Endothelial cell of umbilical vein (primary cell): ENCODE measurements around the gene HAGH. TPM values are rescaled to one million over a fixed set of nuclear protein-coding genes. Genes with fewer than 3 reads are reported as not detected.

ENCODE experiments used
- BruUV-seq: library from RNA; stranded (reverse); fragments of 400-500 nt; replicated peaks from 2 replicates; lab custom pipeline; 2021; lab: Mats Ljungman, UMichigan
- CTCF ChIA-PET: fragments of 300-600, 350-600 bp; sonication (Branson Sonifier 250); formaldehyde crosslinking; loops from one replicate; lab custom pipeline; 2021; ENCODE audit warnings: antibody characterized with exemption, inconsistent platforms; lab: Charles Lee
- POLR2A ChIA-PET: fragments of 300-600, 350-600 bp; sonication (Branson Sonifier 250); formaldehyde crosslinking; loops from one replicate; lab custom pipeline; 2021; ENCODE audit warnings: antibody characterized with exemption, inconsistent platforms; lab: Charles Lee
- DNase-seq: peaks from one replicate; pipeline ENCODE4 v3.0.0-alpha.2; 2011; ENCODE audit warnings: low read depth, low spot score
- FAIRE-seq: peaks from 2 replicates; lab custom pipeline; 2011; peaks lifted over from hg19 to GRCh38; lab: Jason Lieb, UNC
- H2AFZ ChIP-seq: 2 replicates; pipeline ENCODE4 v1.6.0; 2012; ENCODE audit warnings: low read depth, low read length, control low read depth, inconsistent platforms
- H3K27ac ChIP-seq: 2 replicates; pipeline ENCODE4 v1.5.1; 2011; ENCODE audit warnings: low read depth, mild to moderate bottlenecking, control low read depth, low read length, moderate library complexity; ENCODE audit not compliant: insufficient read depth
- H3K27me3 ChIP-seq, 2 experiments: 2 replicates each; pipeline versions ENCODE4 v1.6.0 to v1.6.1; 2011; ENCODE audit warnings: low read length in 2 of 2, mixed read lengths in 1 of 2; ENCODE audit not compliant: control insufficient read depth in 2 of 2, insufficient read depth in 2 of 2
- H3K36me3 ChIP-seq, 2 experiments: 2 replicates in 1 of 2; 3 replicates in 1 of 2; pipeline ENCODE4 v1.5.1; 2011; ENCODE audit warnings: low read length in 2 of 2, mild to moderate bottlenecking in 1 of 2, moderate library complexity in 1 of 2; ENCODE audit not compliant: control insufficient read depth in 2 of 2, insufficient read depth in 2 of 2; ENCODE audit errors: extremely low read depth in 1 of 2
- H3K4me1 ChIP-seq: 3 replicates; pipeline ENCODE4 v1.5.1; 2011; ENCODE audit warnings: mild to moderate bottlenecking, low read length; ENCODE audit not compliant: control insufficient read depth, insufficient read depth; ENCODE audit errors: extremely low read depth
- H3K4me2 ChIP-seq: 2 replicates; pipeline ENCODE4 v1.6.1; 2011; ENCODE audit warnings: low read length, control low read depth, mixed read lengths; ENCODE audit not compliant: insufficient read depth
- H3K4me3 ChIP-seq, 3 experiments: fragments of 200-600 bp in 1 of 3; sonication (generic), shearing (Covaris generic) in 1 of 3; replicated peaks in 1 of 3; 2 replicates each; pipeline ENCODE4 v1.5.1; 2011 to 2016; ENCODE audit warnings: control low read depth in 3 of 3, low read length in 3 of 3, mild to moderate bottlenecking in 2 of 3, inconsistent platforms in 1 of 3, low read depth in 1 of 3, moderate library complexity in 1 of 3; ENCODE audit not compliant: insufficient read depth in 1 of 3
- H3K79me2 ChIP-seq: 2 replicates; pipeline ENCODE4 v1.6.0; 2012; ENCODE audit warnings: low read length, inconsistent platforms; ENCODE audit not compliant: control insufficient read depth, insufficient read depth
- H3K9ac ChIP-seq: replicated peaks from 2 replicates; pipeline ENCODE3; 2011; ENCODE audit warnings: low read length, control low read depth; ENCODE audit not compliant: insufficient read depth; ENCODE audit errors: extremely low read depth
- H3K9me1 ChIP-seq: replicated peaks from 3 replicates; pipeline ENCODE4 v1.6.0; 2011; ENCODE audit warnings: mild to moderate bottlenecking, low read length; ENCODE audit not compliant: control insufficient read depth, insufficient read depth; ENCODE audit errors: extremely low read depth
- H3K9me3 ChIP-seq: replicated peaks from 2 replicates; pipeline ENCODE4 v1.5.1; 2012; ENCODE audit warnings: low read length, inconsistent platforms; ENCODE audit not compliant: control insufficient read depth, insufficient read depth
- H4K20me1 ChIP-seq: replicated peaks from 2 replicates; pipeline ENCODE3; 2011; ENCODE audit warnings: mild to moderate bottlenecking, low read length; ENCODE audit not compliant: control insufficient read depth, insufficient read depth; ENCODE audit errors: extremely low read depth
- EZH2 ChIP-seq: IDR thresholded peaks from 2 replicates; pipeline ENCODE4 v1.6.1; 2012; ENCODE audit warnings: borderline replicate concordance, low read depth, mild to moderate bottlenecking, moderate library complexity, low read length, inconsistent platforms; ENCODE audit not compliant: severe bottlenecking
- FOS ChIP-seq: IDR thresholded peaks from 2 replicates; pipeline ENCODE4 v1.6.1; 2011; ENCODE audit warnings: mild to moderate bottlenecking, low read length, moderate library complexity, borderline replicate concordance; ENCODE audit not compliant: insufficient read depth
- GATA2 ChIP-seq: IDR thresholded peaks from 2 replicates; pipeline ENCODE4 v1.7.0; 2011; ENCODE audit warnings: low read depth, mild to moderate bottlenecking, moderate library complexity, mixed read lengths, low read length; ENCODE audit not compliant: insufficient read length, insufficient read depth
- JUN ChIP-seq: IDR thresholded peaks from 2 replicates; pipeline ENCODE4 v1.6.1; 2011; ENCODE audit warnings: borderline replicate concordance, low read depth; ENCODE audit not compliant: insufficient read length, insufficient read depth
- MYC ChIP-seq: IDR thresholded peaks from one replicate; pipeline ENCODE4 v1.6.1; 2011; ENCODE audit warnings: mild to moderate bottlenecking, low read depth, low read length
- POLR2A ChIP-seq: IDR thresholded peaks from 2 replicates; pipeline ENCODE4 v1.6.1; 2012; ENCODE audit warnings: low read depth, mild to moderate bottlenecking, control low read depth, low read length
- POLR2AphosphoS5 ChIP-seq: IDR thresholded peaks from 2 replicates; pipeline ENCODE4 v1.6.1; 2012; ENCODE audit warnings: low read depth, mild to moderate bottlenecking, control low read depth, low read length, moderate library complexity; ENCODE audit not compliant: insufficient read depth
- dilution Hi-C: fragments of 300-500 bp; cut with MboI; formaldehyde crosslinking; loops from one replicate; pipeline ENCODE4 v1.15.0; 2019; ENCODE audit warnings: low sequenced_read_pairs; ENCODE audit not compliant: extremely low pct_ligation_motif_present
- intact Hi-C: fragments of 100-400 bp; cut with micrococcal nuclease; formaldehyde crosslinking; loops from one replicate; pipeline ENCODE4 v1.10.0; 2022
- polyA plus RNA-seq, 4 experiments: library from polyadenylated mRNA; depleted of rRNA in 3 of 4; stranded (reverse) in 3 of 4; unstranded in 1 of 4; fragments of >200 nt; gene quantifications; 2 replicates each; pipeline versions ENCODE4 v1.2.1 to v1.2.3, GENCODE V29; 2011 to 2012; ENCODE audit warnings: missing spikeins in 1 of 4
- total RNA-seq: library from RNA; stranded (reverse); gene quantifications from 2 replicates; pipeline ENCODE4 v1.2.3, GENCODE V29; 2021
- TF ChIP-seq, protein P1 (sequence below), 2 donors: IDR thresholded peaks; 1 replicate in 1 of 2; 2 replicates in 1 of 2; pipeline ENCODE4 v1.5.1; 2011; ENCODE audit warnings: low read length in 2 of 2, mild to moderate bottlenecking in 2 of 2, moderate library complexity in 2 of 2, control low read depth in 1 of 2, inconsistent platforms in 1 of 2, low read depth in 1 of 2; ENCODE audit not compliant: insufficient read depth in 1 of 2; ENCODE audit errors: extremely low read depth in 1 of 2

Gene HAGH
- total and polyA plus RNA-seq, 2 donors (not counting 3 experiments of a cell fraction or from before 2014, with no cell fraction given), result 54.3 to 84.2 TPM

DNA sequence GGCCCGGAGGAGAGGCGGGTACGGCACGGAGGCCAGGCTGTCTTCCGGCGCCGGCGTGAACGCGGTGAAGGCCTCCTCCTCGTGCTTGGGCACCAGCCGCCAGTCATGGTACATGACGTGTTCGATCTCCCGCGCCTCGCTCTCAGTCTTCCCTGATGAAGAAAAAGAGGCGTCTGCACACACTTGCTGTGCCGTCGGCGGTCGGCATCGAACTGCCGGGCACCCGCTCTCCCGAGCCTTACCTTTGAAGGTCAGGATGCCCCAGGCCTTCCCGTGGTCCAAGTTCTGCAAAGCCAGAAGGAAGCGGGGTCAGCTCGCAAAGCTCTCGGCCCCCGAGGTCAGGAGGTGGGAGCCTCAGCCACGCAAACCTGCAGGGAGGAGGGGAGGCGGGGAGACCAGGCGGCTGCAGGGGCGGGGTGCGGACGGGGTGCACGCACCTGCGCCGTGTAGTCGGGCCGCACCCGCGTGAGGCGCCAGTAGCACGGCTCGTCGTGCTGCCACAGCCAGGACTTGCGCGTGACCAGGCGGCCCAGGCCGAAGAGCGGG, 54.2 kb downstream of the HAGH start, which contains the start of gene EME2:
Gene EME2 (plus strand): TSS at position 449 of the 546 bp plus-strand sequence. CDS start 418 bp downstream, outside the sequence.
- POLR2A ChIA-PET, result interaction anchor here (0.7 kb wide), 1 partner anchor 10 kb away, joined by 3 read pairs; the partner anchor contains the start of genes NUBP2 and SPSB3
- Histone ChIP-seq H3K36me3 (peaks cover 0 to 33% of the 10 kb centered on the region in 2 experiments), H3K79me2 (peaks cover 17% of the 10 kb centered on the region), H3K27ac (peak within 1 kb of the TSS; percentile 41), H3K4me1 (peaks cover 19% of the 10 kb centered on the region), H3K9me1 (no peaks in the 10 kb centered on the region), H3K4me2 (peak within 1 kb of the TSS; percentile 72), H4K20me1 (no peaks in the 10 kb centered on the region), H3K9me3 (no peaks in the 10 kb centered on the region), H3K27me3 (no peaks in the 10 kb centered on the region), H2AFZ (peak within 1 kb of the TSS; percentile 46), H3K4me3 (peak within 1 kb of the TSS; percentile 54 to 83 (median 76)), H3K9ac (peak within 1 kb of the TSS; percentile 80)
- DNase-seq (no peak), FAIRE-seq (peak; percentile 18)
- TF ChIP-seq GATA2 (no peak), POLR2A (no peak), FOS (no peak), MYC (no peak), EZH2 (no peak), JUN (no peak), POLR2AphosphoS5 (no peak)
- TF ChIP-seq, protein P1, sequence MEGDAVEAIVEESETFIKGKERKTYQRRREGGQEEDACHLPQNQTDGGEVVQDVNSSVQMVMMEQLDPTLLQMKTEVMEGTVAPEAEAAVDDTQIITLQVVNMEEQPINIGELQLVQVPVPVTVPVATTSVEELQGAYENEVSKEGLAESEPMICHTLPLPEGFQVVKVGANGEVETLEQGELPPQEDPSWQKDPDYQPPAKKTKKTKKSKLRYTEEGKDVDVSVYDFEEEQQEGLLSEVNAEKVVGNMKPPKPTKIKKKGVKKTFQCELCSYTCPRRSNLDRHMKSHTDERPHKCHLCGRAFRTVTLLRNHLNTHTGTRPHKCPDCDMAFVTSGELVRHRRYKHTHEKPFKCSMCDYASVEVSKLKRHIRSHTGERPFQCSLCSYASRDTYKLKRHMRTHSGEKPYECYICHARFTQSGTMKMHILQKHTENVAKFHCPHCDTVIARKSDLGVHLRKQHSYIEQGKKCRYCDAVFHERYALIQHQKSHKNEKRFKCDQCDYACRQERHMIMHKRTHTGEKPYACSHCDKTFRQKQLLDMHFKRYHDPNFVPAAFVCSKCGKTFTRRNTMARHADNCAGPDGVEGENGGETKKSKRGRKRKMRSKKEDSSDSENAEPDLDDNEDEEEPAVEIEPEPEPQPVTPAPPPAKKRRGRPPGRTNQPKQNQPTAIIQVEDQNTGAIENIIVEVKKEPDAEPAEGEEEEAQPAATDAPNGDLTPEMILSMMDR (IDR thresholded peaks at IDR 0.05; ENCODE audit: extremely low read depth in 1 of 2, insufficient read depth in 1 of 2, low read depth in 1 of 2, low read length in 2 of 2), result no peak
- dilution Hi-C loops, result no loop called here
- intact Hi-C loops, result no loop called here
- CTCF ChIA-PET, result interaction anchor here (0.7 to 2.0 kb wide), 5 partner anchors 9 to 66 kb away, joined by 3 to 16 read pairs (median 4); partner anchors contain the start of genes MAPK8IP3, NUBP2 and SPSB3
- BruUV-seq, result no TSS peak
